Type B pancreatic cell (in vitro differentiated cells): ENCODE measurements around the gene PMEPA1. TPM values are rescaled to one million over a fixed set of nuclear protein-coding genes. Genes with fewer than 3 reads are reported as not detected.

Experiments used
- DNase-seq: peaks from one replicate; pipeline ENCODE4 v3.0.0; 2021; ENCODE audit warnings: mixed read lengths; ENCODE audit not compliant: unreplicated experiment; ENCODE audit errors: extremely low spot score
- H3K27ac Mint-ChIP-seq: 2 replicates; pipeline ENCODE4 v1.8.0; 2021; ENCODE audit warnings: mild to moderate bottlenecking, mixed read lengths
- H3K27me3 Mint-ChIP-seq: 2 replicates; pipeline ENCODE4 v1.8.0; 2021; ENCODE audit warnings: mixed read lengths
- H3K36me3 Mint-ChIP-seq: 2 replicates; pipeline ENCODE4 v1.8.0; 2021; ENCODE audit warnings: mixed read lengths
- H3K4me1 Mint-ChIP-seq: one replicate; pipeline ENCODE4 v1.8.0; 2021; ENCODE audit warnings: mixed read lengths; ENCODE audit not compliant: unreplicated experiment
- H3K4me3 Mint-ChIP-seq: 2 replicates; pipeline ENCODE4 v1.8.0; 2021; ENCODE audit warnings: mild to moderate bottlenecking, mixed read lengths
- H3K9me3 Mint-ChIP-seq: 2 replicates; pipeline ENCODE4 v1.8.0; 2021; ENCODE audit warnings: mixed read lengths
- total RNA-seq: library from RNA; stranded (reverse); gene quantifications from 2 replicates; pipeline ENCODE4 v1.2.1, GENCODE V29; 2021; ENCODE audit warnings: low replicate concordance
- TF ChIP-seq, protein P1 (sequence below): fragments of 200-600 bp; sonication (generic); conservative IDR thresholded peaks from 2 replicates; pipeline ENCODE4 v1.5.0; 2021; ENCODE audit warnings: antibody characterized with exemption, mild to moderate bottlenecking

The PMEPA1 gene
- total RNA-seq, 1 donor from 2014 or later: 8.8 TPM

DNA sequence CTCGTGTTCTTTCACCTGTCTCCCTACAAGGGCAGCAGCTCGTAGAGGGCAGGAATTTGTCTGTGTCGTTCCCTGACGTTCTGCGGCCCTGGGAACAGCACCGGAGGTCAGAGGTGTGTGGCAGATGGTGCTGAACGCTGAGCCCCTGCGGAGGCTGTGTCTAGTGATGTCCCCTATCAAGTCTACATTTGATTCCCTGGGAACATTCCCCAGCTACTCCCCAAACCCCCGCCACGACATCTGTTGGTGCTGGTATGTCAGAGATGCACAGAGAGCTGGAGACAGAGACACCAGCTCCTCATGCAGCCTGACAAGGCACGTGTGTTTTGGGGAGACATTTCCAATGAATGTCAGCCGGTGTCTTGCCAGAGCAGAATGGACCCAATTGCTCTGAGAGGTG is 7.7 kb downstream of the PMEPA1 start:
- H3K36me3 Mint-ChIP-seq: no peaks in the 10 kb centered on the region
- TF ChIP-seq, protein P1, sequence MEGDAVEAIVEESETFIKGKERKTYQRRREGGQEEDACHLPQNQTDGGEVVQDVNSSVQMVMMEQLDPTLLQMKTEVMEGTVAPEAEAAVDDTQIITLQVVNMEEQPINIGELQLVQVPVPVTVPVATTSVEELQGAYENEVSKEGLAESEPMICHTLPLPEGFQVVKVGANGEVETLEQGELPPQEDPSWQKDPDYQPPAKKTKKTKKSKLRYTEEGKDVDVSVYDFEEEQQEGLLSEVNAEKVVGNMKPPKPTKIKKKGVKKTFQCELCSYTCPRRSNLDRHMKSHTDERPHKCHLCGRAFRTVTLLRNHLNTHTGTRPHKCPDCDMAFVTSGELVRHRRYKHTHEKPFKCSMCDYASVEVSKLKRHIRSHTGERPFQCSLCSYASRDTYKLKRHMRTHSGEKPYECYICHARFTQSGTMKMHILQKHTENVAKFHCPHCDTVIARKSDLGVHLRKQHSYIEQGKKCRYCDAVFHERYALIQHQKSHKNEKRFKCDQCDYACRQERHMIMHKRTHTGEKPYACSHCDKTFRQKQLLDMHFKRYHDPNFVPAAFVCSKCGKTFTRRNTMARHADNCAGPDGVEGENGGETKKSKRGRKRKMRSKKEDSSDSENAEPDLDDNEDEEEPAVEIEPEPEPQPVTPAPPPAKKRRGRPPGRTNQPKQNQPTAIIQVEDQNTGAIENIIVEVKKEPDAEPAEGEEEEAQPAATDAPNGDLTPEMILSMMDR: no peak
- DNase-seq: no peak
- no peak overlapping the region for H3K27ac Mint-ChIP-seq
- no peaks in the 10 kb centered on the region for H3K9me3 Mint-ChIP-seq
- H3K4me3 Mint-ChIP-seq: no peak overlapping the region
- H3K4me1 Mint-ChIP-seq: peaks cover 31% of the 10 kb centered on the region
- peaks cover 28% of the 10 kb centered on the region for H3K27me3 Mint-ChIP-seq

DNA sequence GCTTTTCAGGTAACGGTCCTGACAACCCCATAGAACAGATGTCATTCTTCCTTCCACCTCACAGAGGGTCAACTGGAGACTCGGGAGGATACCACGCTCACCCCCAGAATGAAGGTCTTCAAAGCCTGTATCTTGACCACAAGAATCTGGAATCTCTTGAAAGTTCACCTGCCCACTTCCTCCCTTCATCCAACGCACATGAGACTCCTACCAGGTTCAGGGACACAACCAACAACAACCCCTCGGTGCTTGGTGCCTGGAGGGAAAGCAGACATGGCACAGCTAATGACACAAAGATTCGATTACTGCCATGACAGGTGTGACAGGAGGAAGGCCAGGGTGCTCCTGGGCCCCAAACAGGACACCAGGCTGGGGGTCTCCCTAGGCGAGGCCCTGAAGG is 8.2 kb downstream of the PMEPA1 start:
- no peak for DNase-seq
- TF ChIP-seq, protein P1: no peak
- Mint-ChIP-seq H3K27me3 (peaks cover 25% of the 10 kb centered on the region), H3K4me3 (no peak overlapping the region), H3K9me3 (no peaks in the 10 kb centered on the region), H3K4me1 (peaks cover 28% of the 10 kb centered on the region), H3K27ac (no peak overlapping the region), H3K36me3 (no peaks in the 10 kb centered on the region)

DNA sequence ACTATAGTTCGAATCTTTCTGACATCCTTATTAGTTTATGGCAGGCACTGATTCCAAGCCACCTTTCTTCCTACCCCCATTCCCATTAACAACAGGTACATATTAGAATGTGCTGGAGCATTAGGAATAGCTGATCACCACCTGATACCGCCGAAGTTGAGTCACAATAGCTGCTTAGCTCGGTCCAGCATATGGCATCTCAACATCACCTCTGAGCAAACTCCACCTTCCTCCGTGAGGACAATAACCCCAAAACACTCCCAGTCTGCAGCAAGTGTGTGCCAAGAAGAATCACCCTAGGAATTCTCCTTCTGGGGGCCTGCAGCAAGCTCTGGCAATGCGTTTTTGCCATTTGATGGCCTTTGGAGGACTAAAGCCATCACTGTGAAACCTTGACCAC is 8.7 kb downstream of the PMEPA1 start:
- TF ChIP-seq, protein P1: no peak
- Mint-ChIP-seq H3K27me3 (peaks cover 24% of the 10 kb centered on the region), H3K4me1 (peaks cover 28% of the 10 kb centered on the region), H3K4me3 (no peak overlapping the region), H3K36me3 (no peaks in the 10 kb centered on the region), H3K27ac (no peak overlapping the region), H3K9me3 (no peaks in the 10 kb centered on the region)
- no peak for DNase-seq

DNA sequence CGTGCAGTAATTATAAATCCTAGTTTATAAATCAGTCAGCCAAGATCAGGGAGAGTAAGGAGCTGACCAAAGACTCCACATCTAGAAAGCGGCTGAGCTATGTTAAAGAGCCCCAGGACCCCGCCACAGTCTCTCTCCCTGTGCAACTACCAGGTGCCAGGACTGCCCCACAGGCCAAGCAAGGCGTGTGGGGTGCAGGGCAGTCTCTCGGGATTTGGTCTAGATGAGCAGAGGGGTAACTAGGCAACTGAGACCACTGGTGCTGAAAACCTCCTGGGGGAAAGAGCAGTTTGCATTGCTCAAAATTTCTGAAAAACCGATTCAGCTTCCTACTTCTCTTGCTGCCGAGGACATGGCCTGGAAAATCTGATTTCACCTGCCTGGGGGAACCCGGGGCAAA is 10.4 kb downstream of the PMEPA1 start:
- Mint-ChIP-seq H3K27ac (no peak overlapping the region), H3K27me3 (peaks cover 18% of the 10 kb centered on the region), H3K4me3 (no peak overlapping the region), H3K9me3 (no peaks in the 10 kb centered on the region), H3K36me3 (no peaks in the 10 kb centered on the region), H3K4me1 (peaks cover 14% of the 10 kb centered on the region)
- TF ChIP-seq, protein P1: no peak
- DNase-seq: no peak

DNA sequence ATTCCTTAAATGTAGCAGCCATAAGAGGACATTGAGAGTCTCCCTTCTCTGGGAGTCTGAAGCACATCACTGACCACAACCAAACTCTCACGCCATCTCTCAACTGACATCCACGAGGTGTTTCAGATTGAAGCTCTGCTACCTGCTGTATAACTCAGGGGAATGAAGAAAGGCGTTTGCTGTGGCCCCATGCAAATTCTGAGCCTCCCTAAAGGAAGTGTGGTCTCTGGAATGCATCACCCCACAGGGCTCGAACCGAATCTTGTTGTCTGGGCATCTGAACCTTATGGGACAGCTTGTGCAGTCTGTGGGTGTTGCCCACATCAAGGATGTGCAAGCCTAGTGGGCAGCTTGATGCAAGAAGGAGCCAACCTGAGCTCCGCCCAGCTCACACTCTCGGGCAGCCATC is 10.9 kb downstream of the PMEPA1 start:
- no peaks in the 10 kb centered on the region for H3K9me3 Mint-ChIP-seq
- H3K27me3 Mint-ChIP-seq: peaks cover 15% of the 10 kb centered on the region
- no peak for DNase-seq
- H3K36me3 Mint-ChIP-seq: no peaks in the 10 kb centered on the region
- H3K27ac Mint-ChIP-seq: no peak overlapping the region
- TF ChIP-seq, protein P1: no peak
- H3K4me3 Mint-ChIP-seq: no peak overlapping the region
- peaks cover 19% of the 10 kb centered on the region for H3K4me1 Mint-ChIP-seq
